Measurements from ENCODE around the gene OR10A3. TPM values are rescaled to one million over a fixed set of nuclear protein-coding genes. Genes with fewer than 3 reads are reported as not detected.

OR10A3 gene
- total RNA-seq, 3 donors from 2014 or later, result not detected

- H3K36me3 ChIP-seq, result no peaks in the 10 kb centered on the region
- H3K4me3 ChIP-seq, result peak overlapping the region in 1 of 3 donors; percentile 36
- H3K9me3 ChIP-seq, result no peaks in the 10 kb centered on the region
- H3K27ac ChIP-seq, result peak overlapping the region; percentile 14 to 75
- intact Hi-C loops (cut with DNase I; ENCODE audit: low total_unique reads), result no loop called here
- H3K27me3 ChIP-seq, result no peaks in the 10 kb centered on the region
- H3K4me1 ChIP-seq, result no peaks in the 10 kb centered on the region
- no peak for DNase-seq (ENCODE audit: low spot score in 2 of 2)
- TF ChIP-seq, protein P1, sequence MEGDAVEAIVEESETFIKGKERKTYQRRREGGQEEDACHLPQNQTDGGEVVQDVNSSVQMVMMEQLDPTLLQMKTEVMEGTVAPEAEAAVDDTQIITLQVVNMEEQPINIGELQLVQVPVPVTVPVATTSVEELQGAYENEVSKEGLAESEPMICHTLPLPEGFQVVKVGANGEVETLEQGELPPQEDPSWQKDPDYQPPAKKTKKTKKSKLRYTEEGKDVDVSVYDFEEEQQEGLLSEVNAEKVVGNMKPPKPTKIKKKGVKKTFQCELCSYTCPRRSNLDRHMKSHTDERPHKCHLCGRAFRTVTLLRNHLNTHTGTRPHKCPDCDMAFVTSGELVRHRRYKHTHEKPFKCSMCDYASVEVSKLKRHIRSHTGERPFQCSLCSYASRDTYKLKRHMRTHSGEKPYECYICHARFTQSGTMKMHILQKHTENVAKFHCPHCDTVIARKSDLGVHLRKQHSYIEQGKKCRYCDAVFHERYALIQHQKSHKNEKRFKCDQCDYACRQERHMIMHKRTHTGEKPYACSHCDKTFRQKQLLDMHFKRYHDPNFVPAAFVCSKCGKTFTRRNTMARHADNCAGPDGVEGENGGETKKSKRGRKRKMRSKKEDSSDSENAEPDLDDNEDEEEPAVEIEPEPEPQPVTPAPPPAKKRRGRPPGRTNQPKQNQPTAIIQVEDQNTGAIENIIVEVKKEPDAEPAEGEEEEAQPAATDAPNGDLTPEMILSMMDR (IDR thresholded peaks at IDR 0.05), result no peak
- TF ChIP-seq POLR2A (IDR thresholded peaks at IDR 0.05) (no peak), POLR2AphosphoS5 (IDR thresholded peaks at IDR 0.05) (no peak)
These were observed 34.4 kb downstream of the OR10A3 start for GRCh38 chr11:7907121-7907520.

- Histone ChIP-seq H3K27me3 (no peaks in the 10 kb centered on the region), H3K9me3 (no peaks in the 10 kb centered on the region), H3K36me3 (no peaks in the 10 kb centered on the region), H3K4me1 (no peaks in the 10 kb centered on the region), H3K4me3 (peak overlapping the region in 2 of 3 donors; percentile 36 to 48), H3K27ac (peak overlapping the region; percentile 75)
- intact Hi-C loops (cut with DNase I; ENCODE audit: low total_unique reads), result no loop called here
- TF ChIP-seq POLR2AphosphoS5 (IDR thresholded peaks at IDR 0.05) (no peak), POLR2A (IDR thresholded peaks at IDR 0.05) (no peak)
- TF ChIP-seq, protein P1 (IDR thresholded peaks at IDR 0.05), result no peak
- DNase-seq (ENCODE audit: low spot score in 2 of 2), result peak in 1 of 2 donors; percentile 50
These were observed 35.0 kb downstream of the OR10A3 start for GRCh38 chr11:7906481-7906880.

- no peaks in the 10 kb centered on the region for H3K9me3 ChIP-seq
- TF ChIP-seq, protein P1 (IDR thresholded peaks at IDR 0.05), result no peak
- no peak for TF ChIP-seq POLR2A (IDR thresholded peaks at IDR 0.05)
- no peak for TF ChIP-seq POLR2AphosphoS5 (IDR thresholded peaks at IDR 0.05)
- H3K27ac ChIP-seq, result peak overlapping the region; percentile 75
- H3K4me1 ChIP-seq, result no peaks in the 10 kb centered on the region
- H3K4me3 ChIP-seq, result peak overlapping the region in 2 of 3 donors; percentile 36 to 48
- no peaks in the 10 kb centered on the region for H3K27me3 ChIP-seq
- intact Hi-C loops (cut with DNase I; ENCODE audit: low total_unique reads), result no loop called here
- peak in 1 of 2 donors; percentile 56 for DNase-seq (ENCODE audit: low spot score in 2 of 2)
- no peaks in the 10 kb centered on the region for H3K36me3 ChIP-seq
These were observed 35.5 kb downstream of the OR10A3 start for GRCh38 chr11:7905961-7906429.

DNA sequence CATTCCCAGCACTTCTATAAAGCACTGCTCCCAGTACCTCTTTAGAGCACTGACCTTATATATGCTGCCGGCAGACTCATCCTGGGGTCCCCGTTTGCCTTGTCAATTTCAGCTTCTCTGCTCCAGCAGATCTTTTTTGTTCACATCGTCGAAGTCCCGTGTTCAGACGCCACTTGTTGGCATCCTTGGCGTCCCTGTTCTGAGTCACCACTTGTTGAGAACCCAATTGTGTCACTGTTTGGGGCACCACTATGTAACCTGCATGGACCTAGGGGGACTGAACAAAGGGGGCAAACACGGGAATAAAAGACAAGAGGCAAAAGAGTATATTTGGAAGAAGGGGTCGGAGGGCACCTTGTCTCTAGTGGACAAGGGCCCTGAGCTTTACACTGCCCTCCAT, 36.0 kb downstream of the OR10A3 start:
- Histone ChIP-seq H3K27me3 (no peaks in the 10 kb centered on the region), H3K4me1 (no peaks in the 10 kb centered on the region), H3K36me3 (no peaks in the 10 kb centered on the region), H3K9me3 (no peaks in the 10 kb centered on the region), H3K4me3 (peak overlapping the region in 2 of 3 donors; percentile 36 to 48), H3K27ac (peak overlapping the region; percentile 75)
- no peak for DNase-seq (ENCODE audit: low spot score in 2 of 2)
- TF ChIP-seq POLR2A (IDR thresholded peaks at IDR 0.05) (no peak), POLR2AphosphoS5 (IDR thresholded peaks at IDR 0.05) (no peak)
- TF ChIP-seq, protein P1 (IDR thresholded peaks at IDR 0.05), result no peak
- intact Hi-C loops (cut with DNase I; ENCODE audit: low total_unique reads), result no loop called here

DNA sequence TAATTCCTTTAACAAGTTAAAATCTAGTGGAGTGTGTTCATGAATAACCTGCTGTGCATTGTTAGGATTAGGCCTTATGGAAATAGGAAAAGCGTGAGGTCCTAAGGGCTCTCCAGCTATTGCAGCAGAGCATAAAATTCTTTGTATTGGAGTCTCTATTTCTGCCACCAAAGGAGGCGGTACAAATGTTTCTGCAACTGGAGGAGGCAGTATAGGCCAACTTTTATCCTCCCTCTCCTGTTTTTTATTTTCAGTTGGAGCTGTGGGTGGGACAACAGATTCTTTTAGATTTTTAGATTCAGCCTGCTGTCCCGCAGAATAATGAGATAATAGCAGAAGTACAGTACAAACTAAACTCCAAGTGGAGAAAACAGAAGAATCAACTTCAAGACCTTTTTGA, 36.6 kb downstream of the OR10A3 start:
- H3K4me1 ChIP-seq, result no peaks in the 10 kb centered on the region
- intact Hi-C loops (cut with DNase I; ENCODE audit: low total_unique reads), result no loop called here
- TF ChIP-seq POLR2AphosphoS5 (IDR thresholded peaks at IDR 0.05) (no peak), POLR2A (IDR thresholded peaks at IDR 0.05) (no peak)
- TF ChIP-seq, protein P1 (IDR thresholded peaks at IDR 0.05), result no peak
- peak overlapping the region in 2 of 3 donors; percentile 36 to 48 for H3K4me3 ChIP-seq
- no peak for DNase-seq (ENCODE audit: low spot score in 2 of 2)
- H3K27ac ChIP-seq, result peak overlapping the region; percentile 75
- no peaks in the 10 kb centered on the region for H3K9me3 ChIP-seq
- no peaks in the 10 kb centered on the region for H3K27me3 ChIP-seq
- H3K36me3 ChIP-seq, result no peaks in the 10 kb centered on the region

Data from breast epithelium (tissue), 4 donors.